G401.6 (cell line): ENCODE results near the gene ADARB1.
"Not testable (repeated sequence)": the region's sequence is repeated elsewhere in the genome, so short reads cannot be mapped to it uniquely, and the experiment has no call there.

Experiments
- FAIRE-seq: peaks from 2 replicates; lab custom pipeline; 2012; peaks lifted over from hg19 to GRCh38; lab: Jason Lieb, UNC

ADARB1 gene

DNA sequence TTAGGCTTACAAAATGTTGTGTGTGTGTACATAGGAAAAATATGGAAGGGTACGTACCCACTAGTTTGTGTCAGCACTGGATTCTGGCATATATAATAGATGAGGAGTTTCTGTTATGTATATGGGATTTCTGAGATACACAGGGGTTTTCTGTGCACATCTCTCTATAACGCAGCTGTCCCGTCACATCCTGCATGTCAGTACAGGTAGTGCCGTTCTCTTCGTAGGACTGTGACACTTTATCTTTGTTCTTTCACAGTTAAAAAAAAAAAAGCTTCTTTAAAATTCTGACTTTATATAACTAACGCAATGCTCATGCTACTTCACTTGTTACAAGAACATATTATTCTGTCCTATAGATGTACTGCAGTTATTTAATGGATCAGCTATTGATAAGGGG lies 42.9 kb downstream of the ADARB1 start:
- no peak for FAIRE-seq

DNA sequence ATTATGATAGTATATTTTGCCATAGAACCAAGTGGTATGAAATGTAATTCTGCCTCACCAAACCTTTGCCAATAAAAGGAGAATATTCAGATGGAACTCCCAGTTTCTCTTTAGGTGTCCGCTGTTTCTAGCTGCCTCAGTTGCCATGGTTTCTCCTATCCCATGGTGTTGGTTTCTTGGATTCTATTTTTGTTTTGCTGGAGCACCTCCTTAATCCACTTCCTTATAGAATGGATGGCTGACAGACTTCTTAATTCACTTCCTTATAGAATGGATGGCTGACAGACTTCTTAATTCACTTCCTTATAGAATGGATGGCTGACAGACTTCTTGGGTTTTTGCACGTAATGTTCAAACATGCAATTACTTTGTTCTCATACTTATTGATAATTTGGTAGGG lies 43.7 kb downstream of the ADARB1 start:
- FAIRE-seq: no peak

DNA sequence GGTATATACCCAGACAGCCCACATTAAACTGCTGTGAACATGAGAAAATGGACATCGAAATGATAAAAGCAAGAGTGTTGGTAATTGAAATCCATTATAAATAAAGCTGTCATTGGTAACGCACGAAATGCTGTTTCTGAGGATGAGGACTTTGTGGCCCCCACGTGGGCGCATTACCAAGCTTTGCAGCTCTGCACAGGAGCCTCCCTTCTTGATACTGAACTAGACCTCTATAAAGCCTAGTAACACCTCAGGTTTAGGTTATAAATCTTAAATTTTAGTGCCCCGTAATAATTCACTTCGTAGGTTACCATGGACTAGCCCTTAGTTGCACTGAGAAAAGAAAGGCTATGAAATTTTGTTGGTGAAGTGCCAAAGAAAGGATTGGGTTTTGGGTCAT lies 45.4 kb downstream of the ADARB1 start:
- FAIRE-seq: no peak

DNA sequence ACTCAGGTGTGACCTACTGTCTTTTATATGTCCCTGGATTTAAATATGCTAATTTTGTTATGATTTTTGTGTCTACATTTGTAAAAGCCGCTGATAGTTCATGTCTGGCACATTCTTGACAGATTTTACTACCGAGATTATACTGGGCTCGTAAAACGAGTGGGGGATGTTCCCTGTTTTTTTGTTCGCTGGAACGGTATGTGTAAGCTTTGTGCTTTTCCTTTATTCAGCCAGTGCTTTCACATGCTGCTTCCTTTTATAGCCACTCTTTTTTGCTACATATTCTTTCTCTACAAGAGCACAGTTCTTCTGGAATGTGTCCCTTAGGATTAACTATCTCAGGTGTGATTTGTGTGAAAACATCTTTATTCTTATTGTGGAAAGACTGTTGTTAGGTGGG lies 46.6 kb downstream of the ADARB1 start:
- no peak for FAIRE-seq

DNA sequence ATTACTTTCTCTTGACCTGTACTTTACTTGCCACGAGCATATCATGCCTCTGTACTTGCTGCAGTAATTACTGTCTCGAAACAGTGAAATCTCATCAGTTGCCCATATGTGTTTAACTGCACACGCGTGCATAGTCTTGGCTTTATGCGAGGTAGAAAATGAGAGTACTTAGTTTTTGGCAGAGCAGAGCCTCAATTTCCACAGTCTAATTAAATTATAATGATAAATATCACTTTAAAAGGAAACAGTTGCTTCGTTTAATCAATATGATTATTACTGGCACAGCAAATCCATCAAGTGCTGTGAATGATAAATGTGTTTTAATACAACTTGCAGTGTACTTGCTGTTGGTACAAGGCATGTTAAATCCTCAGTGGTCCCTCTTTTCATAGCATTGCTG lies 47.6 kb downstream of the ADARB1 start:
- no peak for FAIRE-seq

DNA sequence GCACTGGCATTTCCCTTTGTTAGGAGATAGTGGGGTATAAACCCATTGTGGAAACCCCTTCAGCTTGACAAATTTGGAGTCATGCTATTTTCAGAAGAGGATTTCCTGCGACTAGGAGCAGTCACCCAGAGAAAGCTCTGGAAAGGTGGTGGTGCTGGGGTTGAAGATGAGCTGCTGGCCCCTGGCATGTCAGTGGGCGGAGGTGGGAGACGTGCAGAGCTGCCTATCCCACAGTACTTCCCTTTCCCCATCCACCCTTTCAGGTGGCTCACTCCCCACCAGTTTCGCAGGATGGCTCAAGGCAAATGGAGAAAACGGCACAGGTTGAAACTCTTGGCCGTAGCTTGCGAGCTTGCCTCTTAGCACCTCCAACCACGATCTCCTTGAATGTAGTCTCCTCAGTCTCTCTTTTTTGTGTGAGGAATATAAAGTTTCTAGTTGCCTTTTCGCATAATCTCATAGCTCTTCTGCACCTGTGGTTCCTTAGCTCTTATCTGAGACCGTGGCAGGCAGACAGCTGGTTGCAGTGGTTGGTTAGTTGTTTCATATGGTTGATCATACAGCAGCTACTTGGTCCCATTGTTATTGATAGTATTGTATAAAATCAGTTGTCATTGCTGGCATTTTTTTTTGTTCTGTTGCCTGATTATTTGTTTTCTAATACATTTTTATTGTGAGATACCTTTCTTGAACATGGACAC lies 48.2 kb downstream of the ADARB1 start:
- no peak for FAIRE-seq

DNA sequence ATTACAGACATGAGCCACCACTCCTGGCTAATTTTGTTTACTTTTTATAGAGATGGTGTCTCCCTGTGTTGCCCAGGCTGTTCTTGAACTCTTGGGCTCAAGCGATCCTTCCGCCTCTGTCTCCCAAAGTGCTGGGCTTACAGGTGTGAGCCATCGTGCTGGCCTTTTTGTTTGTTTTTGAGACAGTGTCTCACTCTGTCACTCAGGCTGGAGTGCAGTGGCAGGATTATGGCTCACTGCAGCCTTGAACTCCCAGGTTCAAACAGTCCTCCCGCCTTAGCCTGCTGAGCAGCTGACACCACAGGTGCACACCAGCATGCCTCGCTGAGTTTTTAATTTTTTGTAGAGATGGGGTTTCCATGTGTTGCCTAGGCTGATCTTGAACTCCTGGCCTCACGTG lies 49.1 kb downstream of the ADARB1 start:
- FAIRE-seq: no peak

DNA sequence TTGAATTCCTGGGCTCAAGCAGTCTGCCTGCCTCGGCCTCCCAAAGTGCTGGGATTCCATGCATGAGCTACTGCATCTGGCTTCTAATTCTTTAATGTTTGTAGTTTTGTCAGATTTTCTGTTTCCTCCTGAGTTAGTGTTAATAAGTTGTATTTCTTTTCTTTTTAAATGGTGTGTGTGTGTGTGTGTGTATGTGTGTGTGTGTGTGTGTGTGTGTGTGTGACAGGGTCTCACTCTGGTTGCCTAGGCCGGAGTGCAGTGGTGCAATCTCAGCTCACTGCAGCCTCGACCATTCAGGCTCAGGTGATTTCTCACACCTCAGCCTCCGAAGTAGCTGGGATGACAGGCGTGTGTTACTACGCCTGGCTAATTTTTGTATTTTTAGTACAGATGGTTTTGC lies 50.2 kb downstream of the ADARB1 start:
- FAIRE-seq: no peak

DNA sequence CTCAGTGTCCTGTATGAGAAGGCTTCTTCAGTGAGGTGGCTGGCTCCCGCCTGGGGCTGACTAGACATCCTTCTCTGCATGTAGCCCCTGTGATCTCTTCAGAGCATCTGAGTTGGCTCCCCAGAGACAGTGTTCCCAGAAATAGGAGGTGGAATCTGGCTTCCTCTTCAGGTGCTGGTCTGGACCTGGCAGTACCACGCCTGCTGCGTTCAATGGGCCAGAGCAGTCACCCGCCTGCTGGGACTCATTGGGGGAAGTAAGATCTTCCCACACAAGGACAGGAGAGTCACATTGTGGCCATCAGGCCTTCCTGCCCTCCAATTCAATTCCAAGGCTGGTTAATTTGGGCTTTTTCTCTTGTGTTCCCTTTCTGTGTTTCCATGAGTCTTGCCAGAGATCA lies 51.0 kb downstream of the ADARB1 start:
- FAIRE-seq: no peak

DNA sequence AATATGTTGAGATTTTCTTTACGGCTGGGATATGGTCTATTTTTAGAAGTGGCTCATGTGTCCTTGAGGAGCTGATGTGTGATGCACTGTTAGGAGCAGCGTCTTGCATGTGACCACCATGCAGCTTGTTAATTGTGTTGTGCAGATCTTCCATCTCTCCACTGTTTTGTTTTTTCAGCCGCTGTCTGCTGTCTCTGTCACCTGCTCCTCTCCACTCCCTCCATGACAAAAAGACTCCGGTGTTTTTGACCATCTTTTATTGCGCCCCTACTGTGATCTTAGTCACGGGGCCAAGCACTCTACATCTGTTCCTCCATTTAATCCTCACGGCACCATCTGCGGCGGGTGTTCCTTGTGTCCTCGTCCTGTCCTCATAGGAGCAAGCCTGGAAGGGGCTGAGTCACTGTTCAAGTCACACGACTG lies 51.8 kb downstream of the ADARB1 start:
- no peak for FAIRE-seq

DNA sequence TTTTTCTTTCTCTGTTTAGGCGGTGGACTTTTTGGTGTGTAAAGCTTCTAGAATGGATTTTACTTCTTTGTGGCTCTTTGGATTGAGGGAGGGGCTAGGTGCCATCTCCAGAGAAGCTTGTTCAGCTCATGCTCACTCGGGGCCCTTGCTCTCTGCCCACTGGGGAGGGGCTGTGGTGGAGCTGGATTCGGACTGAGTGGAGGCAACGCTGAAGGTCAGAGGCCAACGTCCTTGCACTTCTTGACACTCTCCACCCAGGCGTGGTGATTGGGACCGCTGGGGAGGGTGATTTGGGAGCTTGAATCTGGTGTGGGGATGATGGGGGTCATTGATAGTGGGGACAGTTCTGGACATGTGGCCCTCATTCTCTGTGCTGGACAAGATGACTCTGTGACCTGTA lies 52.6 kb downstream of the ADARB1 start:
- FAIRE-seq: no peak

DNA sequence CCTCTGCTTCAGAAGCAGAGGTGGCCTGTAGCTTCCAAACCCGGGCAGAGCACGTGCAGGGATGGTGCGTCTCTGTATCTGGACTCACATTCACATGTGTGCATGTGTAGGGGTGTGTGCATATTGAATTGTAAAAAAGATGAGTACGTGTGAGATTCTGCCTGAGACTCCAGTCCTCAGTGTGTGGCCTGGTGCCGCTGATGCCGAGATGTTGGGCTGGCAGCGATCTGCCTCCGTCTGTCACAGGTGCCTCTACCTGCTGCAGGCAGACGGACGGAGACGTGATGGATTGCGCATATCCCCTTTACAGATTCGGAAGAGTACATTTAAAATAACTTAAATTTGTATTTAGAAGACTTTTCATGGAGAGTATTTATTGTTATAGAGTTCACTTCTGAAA lies 53.6 kb downstream of the ADARB1 start:
- no peak for FAIRE-seq

DNA sequence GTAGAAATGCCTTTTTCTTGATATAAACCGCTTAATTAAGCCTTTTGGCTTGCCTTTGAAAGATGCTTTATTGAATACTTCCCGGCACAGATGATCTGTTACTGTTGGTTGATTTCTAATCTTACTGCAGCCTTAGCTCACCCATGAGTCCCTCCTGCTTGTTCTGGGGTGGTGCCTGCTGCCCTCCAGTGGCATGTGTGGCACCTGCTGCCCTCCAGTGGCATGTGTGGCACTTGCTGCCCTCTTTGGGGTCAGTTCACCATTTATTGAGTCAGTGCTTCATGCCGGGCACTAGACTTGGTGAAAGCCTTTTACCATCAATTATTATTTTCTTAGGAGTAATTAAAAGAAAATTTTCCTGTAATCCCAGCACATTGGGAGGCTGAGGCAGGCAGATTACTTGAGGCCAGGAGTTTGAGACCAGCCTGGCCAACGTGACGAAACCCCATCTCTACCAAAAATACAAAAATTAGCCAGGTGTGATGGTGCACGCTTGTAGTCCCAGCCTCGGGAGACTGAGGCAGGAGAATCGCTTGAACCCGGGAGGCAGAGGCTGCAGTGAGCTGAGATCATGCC lies 54.3 kb downstream of the ADARB1 start:
- FAIRE-seq: peak; percentile 65

DNA sequence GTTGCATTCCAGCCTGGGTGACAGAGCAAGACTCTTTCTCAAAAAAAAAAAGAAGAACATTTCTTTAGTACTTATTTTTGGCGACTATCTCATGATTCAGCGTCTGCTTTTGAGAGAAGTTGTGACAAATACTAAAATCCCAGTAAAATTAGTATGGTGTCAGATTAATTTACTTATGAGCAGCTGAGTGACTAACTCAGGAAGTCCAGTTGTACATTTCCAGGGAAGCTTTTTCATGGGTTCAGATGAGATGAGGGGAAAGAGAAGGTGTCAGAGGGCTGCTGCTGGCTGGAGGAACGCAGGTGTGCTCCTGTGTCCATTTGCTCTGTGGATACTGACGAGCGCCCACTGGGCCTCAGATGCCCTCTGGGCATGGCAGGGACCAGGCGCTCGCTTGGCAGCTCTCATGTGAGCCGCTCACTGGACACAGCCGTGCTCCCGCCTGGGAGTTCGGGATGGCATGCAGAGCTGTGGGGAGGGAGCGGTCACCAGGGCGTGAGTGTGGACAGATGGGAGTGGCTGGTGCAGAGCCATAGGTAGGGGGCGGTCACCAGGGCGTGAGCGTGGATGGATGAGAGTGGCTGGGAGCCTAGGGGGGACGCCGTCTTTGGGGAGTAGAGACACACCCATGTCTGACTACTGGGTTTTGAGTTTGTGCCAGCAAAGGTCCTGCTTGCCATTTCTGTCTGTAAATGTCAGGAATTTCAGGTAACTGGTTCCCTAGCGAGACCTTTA lies 55.0 kb downstream of the ADARB1 start:
- no peak for FAIRE-seq

DNA sequence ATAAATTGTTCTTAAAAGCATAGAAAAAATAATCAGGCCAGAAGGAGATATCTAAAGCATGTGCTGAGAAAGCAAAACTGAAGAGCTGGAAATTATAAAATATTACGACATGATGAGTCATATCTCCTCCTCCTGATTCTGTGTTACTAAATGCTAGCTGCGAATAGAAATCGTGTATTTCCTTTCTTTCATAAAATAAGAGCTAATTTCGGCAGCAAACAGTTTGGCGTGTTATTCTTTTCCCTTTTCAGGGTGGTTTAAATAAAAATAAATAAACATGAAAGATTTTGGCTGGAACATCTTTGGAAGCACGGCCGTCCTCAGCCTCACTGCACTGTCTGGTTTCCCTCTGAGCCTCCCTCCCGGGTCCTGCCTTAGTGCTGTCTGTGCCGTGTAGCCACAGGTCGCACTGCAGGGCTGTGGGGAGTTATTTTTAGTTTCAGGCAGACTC lies 56.0 kb downstream of the ADARB1 start:
- no peak for FAIRE-seq

DNA sequence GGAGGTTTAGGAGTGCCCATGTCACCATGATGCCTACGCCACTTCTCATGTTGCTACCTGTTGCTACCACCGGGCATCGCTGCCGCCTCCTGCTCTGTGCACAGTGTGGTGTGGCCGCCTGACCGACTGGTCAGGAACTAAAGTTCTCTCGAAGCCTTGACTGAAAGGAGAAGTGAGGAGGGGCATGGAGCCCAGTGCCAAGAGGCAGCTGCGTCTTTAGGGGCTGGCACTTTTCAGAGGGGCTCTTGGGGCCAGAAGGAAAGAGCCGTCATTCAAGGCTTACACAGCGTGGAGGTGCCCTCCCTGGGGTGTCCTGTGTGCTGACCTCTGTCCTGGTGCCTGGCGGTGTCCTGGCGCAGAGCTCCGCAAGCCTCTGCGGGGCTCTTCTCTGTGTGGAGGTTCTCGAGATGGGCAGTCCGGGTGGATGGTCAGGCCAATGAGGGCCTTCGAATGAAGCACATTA lies 57.2 kb downstream of the ADARB1 start:
- FAIRE-seq: no peak

DNA sequence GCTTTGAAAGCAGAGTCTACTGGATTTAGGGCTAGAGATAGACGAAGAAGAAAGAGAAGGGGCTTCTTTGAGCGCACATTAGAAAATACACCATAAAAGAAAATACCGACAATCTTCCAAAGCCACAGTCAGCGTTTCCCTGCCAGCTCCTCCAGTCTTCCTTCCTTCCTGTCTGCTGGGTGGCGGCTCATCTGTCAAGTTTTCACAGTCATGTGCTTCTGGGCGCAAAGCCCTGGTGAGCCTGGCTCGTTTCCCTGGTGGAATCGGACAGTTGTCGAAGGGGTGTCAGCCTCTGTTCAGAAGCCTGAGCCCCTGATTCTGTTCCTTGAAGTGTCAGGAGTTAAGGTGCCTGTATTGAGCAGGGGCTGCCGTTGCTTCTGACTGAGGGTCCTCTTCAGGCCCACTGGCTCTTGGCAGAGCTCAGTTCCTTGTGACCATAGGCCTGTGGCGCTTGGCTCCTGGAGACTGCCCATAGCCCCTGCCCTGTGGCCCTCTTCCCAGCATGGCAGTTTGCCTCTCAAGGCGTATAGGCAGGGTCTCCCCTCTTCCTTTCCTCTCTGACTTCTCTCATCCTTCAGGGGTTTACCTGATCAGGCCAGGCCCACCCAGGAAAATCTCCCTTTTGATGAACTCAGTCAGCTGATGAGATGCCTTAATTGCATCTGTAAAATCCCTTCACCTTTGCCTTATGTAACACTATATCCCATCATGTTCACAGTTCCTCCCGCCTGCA lies 58.6 kb downstream of the ADARB1 start:
- FAIRE-seq: no peak

DNA sequence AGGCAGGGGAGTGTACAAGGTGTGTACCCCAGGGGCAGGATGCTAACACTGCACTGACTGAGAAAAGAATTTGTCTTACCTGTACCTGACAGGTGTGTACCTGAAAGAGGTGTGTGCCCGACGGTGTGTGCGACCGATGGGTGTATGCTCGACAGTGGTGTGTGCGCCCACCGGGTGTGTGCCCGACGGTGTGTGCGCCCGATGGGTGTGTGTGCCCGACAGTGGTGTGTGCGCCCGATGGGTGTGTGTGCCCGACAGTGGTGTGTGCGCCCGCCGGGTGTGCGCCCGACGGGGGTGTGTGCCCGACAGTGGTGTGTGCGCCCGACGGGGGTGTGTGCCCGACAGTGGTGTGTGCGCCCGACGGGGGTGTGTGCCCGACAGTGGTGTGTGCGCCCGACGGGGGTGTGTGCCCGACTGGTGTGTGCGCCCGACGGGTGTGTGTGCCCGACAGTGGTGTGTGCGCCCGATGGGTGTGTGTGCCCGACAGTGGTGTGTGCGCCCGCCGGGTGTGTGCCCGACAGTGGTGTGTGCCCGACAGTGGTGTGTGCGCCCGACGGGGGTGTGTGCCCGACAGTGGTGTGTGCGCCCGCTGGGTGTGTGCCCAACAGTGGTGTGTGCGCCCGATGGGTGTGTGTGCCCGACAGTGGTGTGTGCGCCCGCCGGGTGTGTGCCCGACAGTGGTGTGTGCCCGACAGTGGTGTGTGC lies 59.3 kb downstream of the ADARB1 start:
- FAIRE-seq: not testable (repeated sequence)

DNA sequence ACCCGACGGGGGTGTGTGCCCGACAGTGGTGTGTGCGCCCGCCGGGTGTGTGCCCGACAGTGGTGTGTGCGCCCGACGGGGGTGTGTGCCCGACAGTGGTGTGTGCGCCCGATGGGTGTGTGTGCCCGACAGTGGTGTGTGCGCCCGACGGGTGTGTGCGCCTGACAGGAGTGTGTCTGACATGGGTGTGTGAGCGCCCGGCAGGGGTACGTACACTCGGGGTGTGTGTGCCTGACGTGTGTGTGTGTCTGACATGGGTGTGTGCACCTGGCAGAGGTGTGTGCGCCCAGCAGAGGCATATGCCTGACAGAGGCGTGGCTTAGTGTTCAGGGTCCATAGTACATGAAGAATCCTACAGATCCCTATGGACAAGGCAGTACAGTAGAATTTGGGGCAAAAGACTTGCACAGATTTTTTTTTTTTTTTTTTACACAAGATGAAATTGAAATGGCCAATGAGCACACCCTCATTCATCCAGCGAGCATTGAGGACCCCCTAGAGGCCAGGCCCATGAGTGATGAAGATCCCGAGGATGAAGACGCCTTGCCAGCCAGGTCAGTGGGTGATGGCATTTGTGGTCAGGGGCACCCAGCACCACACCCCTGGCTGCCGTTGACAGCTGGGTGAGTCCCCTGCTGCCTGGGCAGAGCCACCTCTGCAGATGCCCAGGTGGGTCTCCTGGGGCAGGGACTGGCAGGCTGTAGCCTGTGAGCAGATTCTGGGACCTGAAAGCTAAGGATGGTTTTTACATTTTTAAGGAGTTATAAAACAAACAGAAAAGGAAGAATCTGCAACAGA lies 60.1 kb downstream of the ADARB1 start:
- FAIRE-seq: no peak

DNA sequence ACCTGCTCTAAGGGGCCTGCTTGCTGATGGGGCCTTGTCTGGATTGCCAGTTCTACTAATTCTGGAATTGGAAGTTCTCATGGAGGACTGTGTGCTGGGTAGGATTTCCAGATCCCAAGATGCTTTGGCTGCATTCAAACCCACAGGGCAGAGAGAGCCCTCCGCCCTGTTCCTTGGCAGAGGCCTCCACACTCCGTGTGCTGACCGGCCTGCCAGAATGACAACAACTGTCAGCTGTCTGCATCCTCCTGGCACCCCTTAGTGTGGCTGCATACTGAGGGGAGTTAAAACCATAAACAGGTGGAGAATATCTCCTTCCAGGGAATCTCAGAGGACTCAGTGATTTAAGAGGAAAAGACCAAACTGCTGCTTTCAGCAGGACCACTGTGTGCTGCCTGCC lies 60.7 kb downstream of the ADARB1 start:
- FAIRE-seq: no peak

DNA sequence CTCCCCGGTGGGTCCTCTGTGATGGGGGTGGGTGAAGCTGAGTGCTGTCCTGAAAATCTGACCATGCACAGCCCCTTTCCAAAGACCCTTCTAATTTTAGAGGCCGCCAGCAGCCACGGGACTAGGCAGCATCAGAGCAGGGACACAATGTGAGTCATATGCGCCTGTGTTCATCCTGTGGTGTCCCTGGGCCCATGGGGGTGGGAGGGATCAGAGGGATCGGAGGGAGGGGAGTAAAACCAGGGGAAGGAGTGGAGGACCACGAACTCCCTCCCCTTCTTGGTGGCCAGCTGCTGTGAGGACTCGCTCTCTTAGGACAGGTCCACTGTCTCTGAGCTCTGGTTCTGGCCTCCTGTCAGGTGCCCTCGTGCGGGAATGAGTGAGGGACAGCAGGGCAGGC lies 61.5 kb downstream of the ADARB1 start:
- FAIRE-seq: no peak
